AG08396 (cell line): ENCODE data around the gene MAPT.
A peak's percentile ranks its signal among the peaks of the same experiment; 100 is the strongest.

Experiments
- DNase-seq: peaks from one replicate; pipeline ENCODE4 v3.0.0; 2012; ENCODE audit warnings: low spot score, mixed read lengths

MAPT gene

GRCh38 chr17:45894022-45894784 is at the start of gene MAPT:
Gene MAPT (plus strand): TSS chr17:45894554. CDS start chr17:45962338, 67,784 bp downstream.
- DNase-seq, result peak; percentile 99

GRCh38 chr17:45844695-45845375 is 49.5 kb upstream of the MAPT start, which contains the start of gene SPPL2C:
Gene SPPL2C (plus strand): TSS chr17:45844881. CDS start chr17:45844907, 26 bp downstream.
- DNase-seq, result no peak

GRCh38 chr17:45845376-45846185 is 48.8 kb upstream of the MAPT start:
- DNase-seq, result no peak

GRCh38 chr17:45846223-45846622 is 48.1 kb upstream of the MAPT start:
- DNase-seq, result no peak

DNA sequence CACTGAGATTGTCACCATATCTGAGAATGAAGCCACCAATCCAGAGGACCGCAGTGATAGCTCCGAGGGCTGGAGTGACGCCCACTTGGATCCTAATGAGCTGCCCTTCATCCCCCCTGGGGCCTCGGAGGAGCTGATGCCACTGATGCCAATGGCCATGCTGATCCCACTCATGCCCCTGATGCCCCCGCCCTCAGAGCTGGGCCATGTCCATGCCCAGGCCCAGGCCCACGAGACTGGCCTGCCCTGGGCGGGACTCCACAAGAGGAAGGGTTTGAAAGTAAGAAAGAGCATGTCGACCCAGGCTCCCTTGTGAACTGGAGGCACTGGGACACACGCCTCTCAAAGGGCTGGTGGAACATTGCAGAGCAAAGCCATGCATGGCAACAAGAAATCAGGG is 47.7 kb upstream of the MAPT start:
- DNase-seq, result no peak

DNA sequence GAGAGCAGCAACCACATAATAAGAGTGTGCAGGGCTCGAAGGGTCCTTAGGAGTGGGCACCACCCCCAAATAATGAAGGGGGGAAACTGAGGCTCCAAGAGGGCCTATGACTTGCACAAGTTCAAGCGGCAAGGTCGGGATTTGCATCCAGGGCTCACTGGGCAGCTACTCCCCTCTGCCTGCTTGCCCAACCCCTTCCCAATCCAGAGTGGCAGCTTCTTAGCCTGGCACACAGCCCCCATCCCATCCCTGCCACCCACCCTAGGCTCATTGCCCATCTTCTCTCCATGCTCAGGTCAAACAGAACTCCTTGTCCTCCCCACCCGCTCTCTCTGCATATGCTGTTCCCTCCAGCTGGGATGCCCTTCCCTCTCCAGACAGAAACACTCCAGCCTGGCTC is 47.3 kb upstream of the MAPT start:
- no peak for DNase-seq

DNA sequence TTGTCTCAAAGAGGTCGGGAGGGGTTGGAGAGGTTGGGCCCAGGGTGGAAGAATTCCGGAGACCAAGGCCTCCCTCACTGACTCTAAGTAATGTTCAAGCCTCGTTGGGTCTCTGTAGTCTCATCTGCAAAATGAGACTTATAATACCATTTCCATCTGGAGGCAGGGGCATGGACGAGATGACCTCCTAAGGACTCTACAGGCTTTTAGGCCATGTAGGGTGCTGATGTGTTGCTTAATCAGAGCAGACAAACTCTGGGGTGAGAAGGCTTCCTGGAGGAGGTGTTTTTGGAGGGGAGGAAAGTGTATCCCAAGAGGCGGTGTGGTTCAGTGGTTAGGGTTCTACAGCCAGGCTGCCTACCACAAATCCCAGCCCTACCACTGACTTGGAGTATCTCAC is 46.6 kb upstream of the MAPT start:
- DNase-seq, result no peak

DNA sequence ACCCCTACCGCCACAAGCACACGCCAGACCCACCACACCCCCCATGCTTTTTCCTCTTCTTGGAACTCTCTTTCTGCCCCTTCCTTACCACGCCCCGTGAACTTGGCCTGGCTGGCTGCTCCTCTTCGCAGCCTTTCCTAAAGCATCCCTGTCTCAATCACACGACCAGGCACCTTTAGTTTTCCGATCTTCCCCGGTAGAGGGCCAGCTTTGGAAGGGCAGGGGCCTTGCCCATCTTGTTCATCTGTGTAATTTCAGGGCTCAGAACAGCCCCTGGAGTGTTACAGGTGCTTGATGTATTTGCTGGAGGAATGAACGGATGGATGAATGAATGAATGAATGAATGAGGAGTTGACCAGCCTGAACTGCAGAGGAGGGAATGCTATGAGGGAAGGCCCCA is 45.9 kb upstream of the MAPT start:
- DNase-seq, result no peak

GRCh38 chr17:45848868-45849535 is 45.4 kb upstream of the MAPT start:
- no peak for DNase-seq

DNA sequence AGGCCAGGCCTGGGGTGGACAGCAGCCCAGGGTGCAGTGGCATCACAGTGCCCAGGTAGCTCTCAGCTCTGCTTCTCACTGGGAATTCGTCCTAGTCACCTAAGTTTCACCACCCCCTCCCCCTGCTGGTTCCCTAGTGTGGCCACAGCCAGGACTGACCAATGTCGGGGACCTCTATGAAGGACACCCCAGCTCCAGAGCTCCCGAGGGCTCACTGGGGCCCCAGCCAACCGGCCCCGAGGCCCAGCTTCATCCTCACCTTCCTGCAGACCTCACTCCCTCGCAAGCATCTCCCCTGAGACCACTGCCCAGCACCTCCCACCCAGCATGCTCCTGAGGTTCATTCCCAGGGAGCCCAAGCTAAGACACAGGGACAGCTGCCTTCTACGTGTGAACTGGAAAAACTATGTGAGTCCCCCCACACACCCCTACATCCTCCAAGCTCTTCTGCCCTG is 44.8 kb upstream of the MAPT start:
- no peak for DNase-seq

- no peak for DNase-seq
These were observed 44.3 kb upstream of the MAPT start for GRCh38 chr17:45850011-45850410.

DNA sequence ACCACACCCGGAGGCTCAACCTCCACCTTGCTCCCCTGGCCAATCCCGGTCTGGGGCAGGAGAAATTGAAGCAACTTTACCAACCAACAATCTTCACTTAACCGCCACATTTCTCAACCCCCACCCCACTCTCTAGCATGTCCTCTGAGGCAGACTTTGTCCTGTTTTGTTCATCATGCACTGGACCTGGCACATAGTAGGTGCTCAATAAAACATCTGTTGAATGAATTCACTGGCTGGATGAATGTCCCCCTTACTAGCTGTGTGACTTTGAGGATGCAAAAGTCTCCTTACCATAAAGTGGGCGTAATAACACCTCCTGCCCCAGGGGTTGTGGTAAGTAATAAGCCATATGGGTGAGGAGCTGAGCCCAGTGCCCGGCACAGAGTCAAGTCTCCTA is 43.9 kb upstream of the MAPT start:
- DNase-seq, result no peak

DNA sequence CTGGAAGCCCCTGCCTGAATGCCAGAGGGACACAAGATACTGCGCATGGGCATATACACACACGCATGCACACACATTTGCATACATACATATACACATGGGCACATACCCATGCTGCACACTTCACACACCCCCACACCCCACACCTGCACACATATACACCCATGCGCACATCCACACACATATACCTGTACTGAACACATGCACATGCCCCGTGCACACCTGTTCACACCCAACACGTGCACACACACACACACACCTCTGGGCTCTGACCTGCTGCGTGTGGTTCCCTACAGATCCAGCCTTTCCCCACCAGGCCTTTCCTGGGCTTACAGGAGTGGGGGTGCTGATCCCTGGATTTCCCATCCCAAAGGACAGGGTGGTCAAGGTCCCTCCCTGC is 43.3 kb upstream of the MAPT start:
- no peak for DNase-seq

GRCh38 chr17:45851464-45851863 is 42.9 kb upstream of the MAPT start:
- DNase-seq, result no peak

DNA sequence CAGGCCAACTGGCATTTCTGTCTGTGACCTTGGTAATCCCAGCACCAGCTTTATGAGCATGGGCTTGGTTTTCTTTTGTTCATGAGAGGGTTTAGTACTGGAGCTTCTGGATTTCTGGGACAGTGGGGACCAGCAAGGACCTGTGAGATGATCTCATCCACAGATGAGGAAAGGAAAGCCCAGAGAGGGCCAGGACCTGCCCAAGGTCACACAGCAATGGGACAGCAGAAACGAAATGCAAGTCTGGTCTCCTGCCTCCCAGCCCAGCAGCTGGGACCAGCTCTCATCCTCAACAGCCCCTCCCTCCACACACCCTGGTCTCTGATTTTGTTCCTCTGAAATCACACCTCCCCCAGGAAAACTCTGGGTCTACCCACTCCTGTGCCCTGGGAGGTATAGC is 42.5 kb upstream of the MAPT start:
- no peak for DNase-seq

DNA sequence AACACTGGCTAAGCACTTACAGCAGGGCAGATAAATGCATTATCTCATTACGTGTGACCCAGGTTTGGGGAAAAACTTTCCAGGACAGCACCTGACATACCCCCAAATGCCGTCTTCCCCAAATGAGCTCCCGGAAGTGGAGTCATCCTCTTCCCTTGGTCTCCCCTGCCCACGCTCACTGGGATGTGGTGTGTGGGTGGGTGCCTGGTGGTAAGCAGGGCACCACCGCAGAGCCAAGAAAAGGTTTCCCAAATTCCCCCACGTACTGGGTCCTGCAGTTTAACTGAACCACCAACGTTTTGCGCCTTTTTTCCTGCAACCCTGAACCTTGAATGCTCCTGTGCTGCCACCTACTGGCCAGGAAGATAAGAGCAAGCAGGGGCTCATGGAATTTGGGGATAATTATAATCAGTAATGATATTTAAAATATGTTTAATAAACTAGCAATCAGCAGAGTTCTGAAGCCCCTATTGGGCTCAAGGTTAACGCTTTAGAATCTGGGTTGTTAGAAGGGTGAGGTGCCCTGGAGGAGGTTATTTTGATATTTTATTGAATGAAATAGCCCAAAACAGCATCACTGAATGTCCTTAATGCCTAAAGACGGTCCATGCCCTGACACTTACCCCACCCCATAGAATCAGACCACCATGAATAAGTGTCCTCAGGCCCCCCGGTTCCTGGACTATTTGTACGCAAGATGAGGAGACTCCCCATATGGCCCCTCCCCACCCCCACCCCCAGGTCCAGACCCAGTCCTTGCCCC is 41.6 kb upstream of the MAPT start:
- DNase-seq, result peak; percentile 74

DNA sequence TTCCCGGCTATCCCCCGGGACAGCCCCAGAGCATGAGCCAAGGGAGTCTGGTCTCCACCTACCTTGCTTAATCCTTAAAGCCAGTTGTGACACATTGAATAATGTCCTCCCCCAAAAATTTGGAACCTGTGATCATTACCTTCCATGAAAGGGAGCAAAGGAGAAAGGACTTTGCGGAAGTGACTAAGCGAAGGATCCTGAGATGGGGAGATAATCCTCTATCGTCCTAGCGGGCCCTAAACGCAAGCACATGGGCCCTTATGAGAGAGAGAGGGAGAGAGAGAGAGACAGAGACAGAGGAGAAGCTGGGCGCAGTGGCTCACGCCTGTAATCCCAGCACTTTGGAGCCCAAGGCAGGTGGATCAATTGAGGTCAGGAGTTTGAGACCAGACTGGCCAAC is 40.1 kb upstream of the MAPT start:
- DNase-seq, result no peak

- DNase-seq, result no peak
These were observed 38.5 kb upstream of the MAPT start for GRCh38 chr17:45855691-45856336.

DNA sequence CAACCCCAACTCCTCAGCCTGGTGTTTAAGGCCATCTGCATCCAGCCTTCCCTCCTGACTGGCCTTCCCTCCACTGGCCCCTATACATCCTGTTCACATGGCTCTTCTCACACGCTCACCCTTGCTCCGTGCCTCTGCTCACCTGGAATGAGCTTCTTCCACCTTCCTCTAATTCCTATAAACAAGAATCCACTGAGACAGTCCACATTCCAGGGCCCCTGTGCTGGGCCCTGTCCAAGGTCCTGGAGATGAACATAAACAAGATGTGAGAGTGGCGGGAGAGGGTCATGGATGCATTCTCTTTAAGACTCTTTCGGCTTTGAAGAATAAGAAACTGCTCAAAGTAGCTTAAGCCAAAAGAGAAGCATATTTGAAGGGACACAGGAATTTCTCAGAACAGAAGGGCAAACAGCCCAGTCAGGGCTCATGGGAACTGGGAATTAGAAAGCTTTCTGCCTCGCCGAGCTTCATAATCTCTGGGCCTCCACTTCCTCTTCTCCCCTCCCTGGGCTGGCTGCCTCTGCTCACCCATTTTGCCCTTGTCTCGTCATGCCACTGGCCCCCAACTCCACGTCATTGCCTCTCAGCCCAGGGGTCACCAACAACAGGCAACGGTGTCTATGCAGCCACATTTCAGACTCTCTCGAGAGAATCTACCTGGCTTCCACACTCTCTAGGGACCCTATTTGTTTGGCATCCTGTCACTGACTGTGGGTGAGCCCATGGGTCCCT is 36.2 kb upstream of the MAPT start:
- no peak for DNase-seq

- no peak for DNase-seq
These were observed 33.2 kb upstream of the MAPT start for GRCh38 chr17:45861165-45861564.
